Measurements from ENCODE around the gene CHRM4.

Gene CHRM4

GRCh38 chr11:46387456-46387855 lies 4.1 kb downstream of the CHRM4 start:
- Histone ChIP-seq H3K23ac (ENCODE audit: low read length in 2 of 2) (no peak overlapping the region), H2BK15ac (ENCODE audit: low read depth, poor library complexity, severe bottlenecking) (no peak overlapping the region), H3K9ac (ENCODE audit: low read length) (no peak overlapping the region), H3K14ac (ENCODE audit: low read length in 2 of 2) (no peak overlapping the region), H4K91ac (ENCODE audit: low read length) (no peak overlapping the region), H3K27me3 (ENCODE audit: control insufficient read depth in 1 of 2, insufficient read depth in 1 of 2, low read length in 2 of 2) (peaks cover 49 to 59% of the 10 kb centered on the region in 2 experiments), H3K18ac (ENCODE audit: low read depth in 1 of 2, low read length in 2 of 2) (no peak overlapping the region), H4K8ac (ENCODE audit: low read length) (no peak overlapping the region), H3K9me3 (ENCODE audit: control insufficient read depth, low read length) (no peaks in the 10 kb centered on the region), H2AFZ (ENCODE audit: low read depth, low read length) (no peak overlapping the region), H2BK12ac (ENCODE audit: low read length in 2 of 2) (no peak overlapping the region), H3K4me3 (ENCODE audit: insufficient read depth in 1 of 2, low read depth in 1 of 2, low read length in 2 of 2) (no peak overlapping the region), H3K79me1 (replicated peaks; ENCODE audit: low read length, poor library complexity, severe bottlenecking) (no peaks in the 10 kb centered on the region), H3K4ac (ENCODE audit: low read depth in 1 of 2, low read length in 2 of 2) (no peak overlapping the region), H3K27ac (ENCODE audit: low read length, poor library complexity, severe bottlenecking) (no peak overlapping the region), H2BK120ac (ENCODE audit: low read depth, low read length) (no peak overlapping the region), H3K36me3 (ENCODE audit: control insufficient read depth in 1 of 2, insufficient read depth in 2 of 2, low read depth in 1 of 2, low read length in 2 of 2) (no peaks in the 10 kb centered on the region), H2BK5ac (ENCODE audit: low read depth, low read length, poor library complexity, severe bottlenecking) (no peak overlapping the region), H3K4me2 (ENCODE audit: low read length, poor library complexity, severe bottlenecking) (no peak overlapping the region), H3K4me1 (ENCODE audit: control insufficient read depth, insufficient read depth, low read depth, low read length) (peaks cover 46% of the 10 kb centered on the region), H2AK5ac (ENCODE audit: low read length, severe bottlenecking) (no peak overlapping the region)
- no peak for DNase-seq
- 85% methylated on average over 5 of the region's 5 CpGs for WGBS

DNA sequence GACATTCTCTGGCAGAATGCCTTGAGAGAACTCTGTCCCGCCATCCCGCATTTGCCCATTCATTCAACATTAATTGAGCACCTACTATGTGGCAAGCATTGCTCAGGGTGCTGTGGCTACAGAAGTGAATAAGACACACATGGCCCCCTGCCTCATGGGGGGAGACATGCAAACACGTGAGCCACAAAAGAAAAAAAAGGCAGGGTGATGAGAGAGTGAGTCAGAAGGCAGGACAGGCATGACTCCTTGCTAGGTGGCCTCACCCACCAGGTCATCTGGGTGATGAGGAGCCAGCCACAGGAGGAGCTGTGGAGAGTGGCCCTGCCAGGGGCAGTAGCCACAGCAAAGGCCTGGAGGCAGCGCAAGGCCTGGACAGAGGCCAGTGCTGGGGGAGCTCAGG lies 4.9 kb downstream of the CHRM4 start:
- Histone ChIP-seq H3K23ac (ENCODE audit: low read length in 2 of 2) (no peak overlapping the region), H2BK12ac (ENCODE audit: low read length in 2 of 2) (no peak overlapping the region), H4K91ac (ENCODE audit: low read length) (no peak overlapping the region), H3K9ac (ENCODE audit: low read length) (no peak overlapping the region), H3K4me3 (ENCODE audit: insufficient read depth in 1 of 2, low read depth in 1 of 2, low read length in 2 of 2) (no peak overlapping the region), H4K8ac (ENCODE audit: low read length) (no peak overlapping the region), H3K4me1 (ENCODE audit: control insufficient read depth, insufficient read depth, low read depth, low read length) (peaks cover 46% of the 10 kb centered on the region), H2AFZ (ENCODE audit: low read depth, low read length) (no peak overlapping the region), H2AK5ac (ENCODE audit: low read length, severe bottlenecking) (no peak overlapping the region), H3K4me2 (ENCODE audit: low read length, poor library complexity, severe bottlenecking) (no peak overlapping the region), H3K9me3 (ENCODE audit: control insufficient read depth, low read length) (no peaks in the 10 kb centered on the region), H3K14ac (ENCODE audit: low read length in 2 of 2) (no peak overlapping the region), H2BK5ac (ENCODE audit: low read depth, low read length, poor library complexity, severe bottlenecking) (no peak overlapping the region), H2BK120ac (ENCODE audit: low read depth, low read length) (no peak overlapping the region), H3K27me3 (ENCODE audit: control insufficient read depth in 1 of 2, insufficient read depth in 1 of 2, low read length in 2 of 2) (peaks cover 49 to 66% of the 10 kb centered on the region in 2 experiments), H3K79me1 (replicated peaks; ENCODE audit: low read length, poor library complexity, severe bottlenecking) (peaks cover 1% of the 10 kb centered on the region), H3K18ac (ENCODE audit: low read depth in 1 of 2, low read length in 2 of 2) (no peak overlapping the region), H3K36me3 (ENCODE audit: control insufficient read depth in 1 of 2, insufficient read depth in 2 of 2, low read depth in 1 of 2, low read length in 2 of 2) (no peaks in the 10 kb centered on the region), H2BK15ac (ENCODE audit: low read depth, poor library complexity, severe bottlenecking) (no peak overlapping the region), H3K27ac (ENCODE audit: low read length, poor library complexity, severe bottlenecking) (no peak overlapping the region), H3K4ac (ENCODE audit: low read depth in 1 of 2, low read length in 2 of 2) (no peak overlapping the region)
- WGBS: 90% methylated on average over 4 of the region's 4 CpGs
- DNase-seq: no peak

DNA sequence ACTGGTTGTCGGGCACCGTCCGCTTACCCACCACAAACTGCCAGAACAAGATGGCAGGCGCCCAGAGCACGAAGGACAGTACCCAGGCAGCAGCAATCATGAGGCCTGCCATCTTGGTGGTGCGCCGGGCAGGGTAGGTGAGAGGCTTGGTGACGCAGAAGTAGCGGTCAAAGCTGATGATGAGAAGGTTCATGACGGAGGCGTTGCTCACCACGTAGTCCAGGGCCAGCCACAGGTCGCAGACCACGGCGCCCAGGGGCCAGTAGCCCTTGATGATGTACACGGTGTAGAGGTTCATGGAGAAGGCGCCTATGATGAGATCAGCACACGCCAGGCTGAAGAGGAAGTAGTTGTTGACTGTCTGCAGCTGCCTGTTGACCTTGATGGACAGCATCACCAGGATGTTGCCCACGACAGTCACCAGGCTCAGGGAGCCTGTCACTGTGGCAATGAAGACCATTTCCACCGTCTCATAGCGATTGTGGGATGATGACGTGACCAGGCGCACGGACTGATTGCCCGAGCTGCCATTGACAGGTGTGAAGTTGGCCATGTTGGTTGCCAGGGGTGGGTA lies 5.5 kb downstream of the CHRM4 start:
- no peaks in the 10 kb centered on the region for H3K9me3 ChIP-seq (ENCODE audit: control insufficient read depth, low read length)
- H3K36me3 ChIP-seq (ENCODE audit: control insufficient read depth in 1 of 2, insufficient read depth in 2 of 2, low read depth in 1 of 2, low read length in 2 of 2): no peaks in the 10 kb centered on the region
- no peak overlapping the region for H3K4ac ChIP-seq (ENCODE audit: low read depth in 1 of 2, low read length in 2 of 2)
- H2AFZ ChIP-seq (ENCODE audit: low read depth, low read length): no peak overlapping the region
- H2BK15ac ChIP-seq (ENCODE audit: low read depth, poor library complexity, severe bottlenecking): no peak overlapping the region
- no peak overlapping the region for H2BK12ac ChIP-seq (ENCODE audit: low read length in 2 of 2)
- no peak overlapping the region for H2BK120ac ChIP-seq (ENCODE audit: low read depth, low read length)
- WGBS: 97% methylated on average over 25 of the region's 25 CpGs
- no peak overlapping the region for H2BK5ac ChIP-seq (ENCODE audit: low read depth, low read length, poor library complexity, severe bottlenecking)
- DNase-seq: no peak
- H3K4me1 ChIP-seq (ENCODE audit: control insufficient read depth, insufficient read depth, low read depth, low read length): peaks cover 44% of the 10 kb centered on the region
- no peak overlapping the region for H3K4me2 ChIP-seq (ENCODE audit: low read length, poor library complexity, severe bottlenecking)
- no peak overlapping the region for H3K23ac ChIP-seq (ENCODE audit: low read length in 2 of 2)
- H4K91ac ChIP-seq (ENCODE audit: low read length): no peak overlapping the region
- H2AK5ac ChIP-seq (ENCODE audit: low read length, severe bottlenecking): no peak overlapping the region
- peaks cover 1% of the 10 kb centered on the region for H3K79me1 ChIP-seq (replicated peaks; ENCODE audit: low read length, poor library complexity, severe bottlenecking)
- H3K14ac ChIP-seq (ENCODE audit: low read length in 2 of 2): no peak overlapping the region
- H3K9ac ChIP-seq (ENCODE audit: low read length): no peak overlapping the region
- no peak overlapping the region for H4K8ac ChIP-seq (ENCODE audit: low read length)
- H3K4me3 ChIP-seq (ENCODE audit: insufficient read depth in 1 of 2, low read depth in 1 of 2, low read length in 2 of 2): no peak overlapping the region
- peaks cover 49 to 63% of the 10 kb centered on the region in 2 experiments for H3K27me3 ChIP-seq (ENCODE audit: control insufficient read depth in 1 of 2, insufficient read depth in 1 of 2, low read length in 2 of 2)
- no peak overlapping the region for H3K18ac ChIP-seq (ENCODE audit: low read depth in 1 of 2, low read length in 2 of 2)
- no peak overlapping the region for H3K27ac ChIP-seq (ENCODE audit: low read length, poor library complexity, severe bottlenecking)

GRCh38 chr11:46385169-46386004 lies 6.2 kb downstream of the CHRM4 start:
- no peak overlapping the region for H4K8ac ChIP-seq (ENCODE audit: low read length)
- H3K9me3 ChIP-seq (ENCODE audit: control insufficient read depth, low read length): no peaks in the 10 kb centered on the region
- no peak overlapping the region for H3K14ac ChIP-seq (ENCODE audit: low read length in 2 of 2)
- H3K9ac ChIP-seq (ENCODE audit: low read length): no peak overlapping the region
- no peaks in the 10 kb centered on the region for H3K36me3 ChIP-seq (ENCODE audit: control insufficient read depth in 1 of 2, insufficient read depth in 2 of 2, low read depth in 1 of 2, low read length in 2 of 2)
- H3K4me3 ChIP-seq (ENCODE audit: insufficient read depth in 1 of 2, low read depth in 1 of 2, low read length in 2 of 2): no peak overlapping the region
- peaks cover 43 to 56% of the 10 kb centered on the region in 2 experiments for H3K27me3 ChIP-seq (ENCODE audit: control insufficient read depth in 1 of 2, insufficient read depth in 1 of 2, low read length in 2 of 2)
- no peak overlapping the region for H2BK120ac ChIP-seq (ENCODE audit: low read depth, low read length)
- H3K4ac ChIP-seq (ENCODE audit: low read depth in 1 of 2, low read length in 2 of 2): no peak overlapping the region
- H4K91ac ChIP-seq (ENCODE audit: low read length): peak overlapping the region; percentile 64
- H2BK12ac ChIP-seq (ENCODE audit: low read length in 2 of 2): no peak overlapping the region
- H2BK5ac ChIP-seq (ENCODE audit: low read depth, low read length, poor library complexity, severe bottlenecking): no peak overlapping the region
- H3K23ac ChIP-seq (ENCODE audit: low read length in 2 of 2): no peak overlapping the region
- no peak overlapping the region for H3K4me2 ChIP-seq (ENCODE audit: low read length, poor library complexity, severe bottlenecking)
- no peak overlapping the region for H3K27ac ChIP-seq (ENCODE audit: low read length, poor library complexity, severe bottlenecking)
- peaks cover 1% of the 10 kb centered on the region for H3K79me1 ChIP-seq (replicated peaks; ENCODE audit: low read length, poor library complexity, severe bottlenecking)
- H2BK15ac ChIP-seq (ENCODE audit: low read depth, poor library complexity, severe bottlenecking): no peak overlapping the region
- H3K18ac ChIP-seq (ENCODE audit: low read depth in 1 of 2, low read length in 2 of 2): no peak overlapping the region
- H2AK5ac ChIP-seq (ENCODE audit: low read length, severe bottlenecking): no peak overlapping the region
- no peak for DNase-seq
- H3K4me1 ChIP-seq (ENCODE audit: control insufficient read depth, insufficient read depth, low read depth, low read length): peaks cover 43% of the 10 kb centered on the region
- 97% methylated on average over 47 of the region's 47 CpGs for WGBS
- H2AFZ ChIP-seq (ENCODE audit: low read depth, low read length): no peak overlapping the region

Measured in mesenchymal stem cell (in vitro differentiated cells and primary cell).